Choroid plexus epithelial cell (primary cell): Measurements from ENCODE around the gene CPLX1.

Source experiments
- DNase-seq: peaks from one replicate; pipeline ENCODE4 v3.0.0-alpha.2; 2010; ENCODE audit warnings: low read depth
- H3K4me3 ChIP-seq: 2 replicates; pipeline ENCODE4 v1.5.1; 2011; ENCODE audit warnings: low read depth, mild to moderate bottlenecking, control low read depth, low read length, moderate library complexity
- TF ChIP-seq, protein P1 (sequence below): conservative IDR thresholded peaks from 2 replicates; pipeline ENCODE4 v1.5.1; 2011; ENCODE audit warnings: low read depth, mild to moderate bottlenecking, control low read depth, inconsistent platforms, low read length, moderate library complexity

CPLX1 gene

DNA sequence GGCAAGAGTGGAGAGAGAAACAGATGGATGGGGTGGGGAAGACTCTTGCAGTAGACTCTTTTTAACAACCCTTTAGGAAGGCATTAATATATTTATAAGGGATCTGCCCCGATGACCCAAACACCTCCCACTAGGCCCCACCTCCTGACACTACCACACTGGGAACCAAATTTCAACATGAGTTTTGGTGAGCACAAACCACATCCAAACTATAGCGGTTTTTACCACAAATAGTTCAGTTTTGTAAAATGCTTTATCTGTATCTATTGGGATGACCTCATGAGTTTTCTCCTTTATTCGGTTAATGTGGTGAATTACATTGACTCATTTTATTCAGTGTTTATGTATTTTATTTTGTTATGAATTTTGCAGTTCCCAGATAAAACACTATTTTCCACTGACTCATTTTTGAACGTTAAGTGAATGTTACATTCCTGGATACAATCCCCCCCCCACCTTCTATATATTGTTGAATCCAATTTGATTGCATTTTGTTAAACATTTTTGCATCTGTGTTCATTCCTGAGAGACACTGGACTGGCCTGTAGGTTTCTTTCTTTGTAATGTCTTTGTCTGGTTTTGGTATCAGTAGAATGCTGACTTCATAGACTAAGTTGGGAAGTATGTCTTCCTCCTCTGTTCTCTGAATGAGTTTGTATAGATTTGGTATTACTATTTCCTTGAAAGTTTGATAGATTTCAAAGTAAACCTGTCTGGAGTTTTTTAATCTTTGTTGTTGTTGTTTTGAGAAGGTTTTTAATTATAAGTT, 13.9 kb upstream of the CPLX1 start:
- no peak for DNase-seq

DNA sequence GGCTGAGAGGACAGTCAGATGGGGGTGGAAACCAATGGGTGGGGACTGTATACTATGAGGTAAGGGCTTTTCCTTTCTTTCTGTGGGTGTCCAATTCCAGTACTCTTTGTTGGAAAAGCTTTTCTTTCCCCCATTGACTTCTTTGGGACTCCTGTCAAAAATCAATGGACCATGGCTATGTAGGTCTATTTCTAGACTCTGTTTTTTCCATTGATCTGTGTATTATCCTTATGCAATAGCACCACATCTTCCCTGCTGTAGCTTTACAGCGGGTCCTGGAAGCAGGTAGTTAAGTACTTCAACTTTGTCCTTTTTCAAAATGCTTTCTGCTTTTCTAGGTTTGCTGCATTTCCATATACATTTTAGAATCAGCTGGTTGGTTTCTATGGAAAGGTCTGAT, 11.8 kb upstream of the CPLX1 start:
- no peak overlapping the region for H3K4me3 ChIP-seq
- TF ChIP-seq, protein P1, sequence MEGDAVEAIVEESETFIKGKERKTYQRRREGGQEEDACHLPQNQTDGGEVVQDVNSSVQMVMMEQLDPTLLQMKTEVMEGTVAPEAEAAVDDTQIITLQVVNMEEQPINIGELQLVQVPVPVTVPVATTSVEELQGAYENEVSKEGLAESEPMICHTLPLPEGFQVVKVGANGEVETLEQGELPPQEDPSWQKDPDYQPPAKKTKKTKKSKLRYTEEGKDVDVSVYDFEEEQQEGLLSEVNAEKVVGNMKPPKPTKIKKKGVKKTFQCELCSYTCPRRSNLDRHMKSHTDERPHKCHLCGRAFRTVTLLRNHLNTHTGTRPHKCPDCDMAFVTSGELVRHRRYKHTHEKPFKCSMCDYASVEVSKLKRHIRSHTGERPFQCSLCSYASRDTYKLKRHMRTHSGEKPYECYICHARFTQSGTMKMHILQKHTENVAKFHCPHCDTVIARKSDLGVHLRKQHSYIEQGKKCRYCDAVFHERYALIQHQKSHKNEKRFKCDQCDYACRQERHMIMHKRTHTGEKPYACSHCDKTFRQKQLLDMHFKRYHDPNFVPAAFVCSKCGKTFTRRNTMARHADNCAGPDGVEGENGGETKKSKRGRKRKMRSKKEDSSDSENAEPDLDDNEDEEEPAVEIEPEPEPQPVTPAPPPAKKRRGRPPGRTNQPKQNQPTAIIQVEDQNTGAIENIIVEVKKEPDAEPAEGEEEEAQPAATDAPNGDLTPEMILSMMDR = no peak
- no peak for DNase-seq

More for the DNA sequence above, 13.9 kb upstream of the CPLX1 start:
- TF ChIP-seq, protein P1 = no peak
- no peak overlapping the region for H3K4me3 ChIP-seq

DNA sequence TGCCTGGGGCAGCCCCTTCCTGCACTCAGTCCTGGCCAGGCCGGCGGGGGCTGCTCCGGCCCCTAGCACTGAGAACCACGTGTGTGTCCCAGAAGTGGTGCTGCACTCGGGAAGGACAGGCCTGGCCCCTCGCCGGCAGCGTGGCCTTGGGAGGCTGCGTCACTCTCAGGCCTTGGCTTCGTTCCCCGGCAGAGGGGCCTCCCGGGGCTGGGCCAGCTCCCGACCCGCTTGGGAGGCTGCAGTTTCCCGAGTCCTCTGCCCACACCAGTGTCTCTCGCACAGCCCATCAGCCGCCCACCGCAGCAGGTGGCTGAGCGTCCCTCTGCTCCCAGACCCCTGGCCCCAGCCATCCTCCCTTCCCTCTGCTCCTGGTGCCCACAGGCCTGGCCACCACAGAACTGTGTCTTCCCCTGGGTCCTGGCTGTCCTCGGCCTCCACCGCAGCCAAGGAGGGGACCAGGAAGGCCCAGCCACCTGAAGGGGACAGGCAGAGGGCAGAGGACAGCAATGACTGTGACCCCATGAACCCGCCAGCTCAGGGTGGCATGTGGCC, 10.9 kb upstream of the CPLX1 start:
- TF ChIP-seq, protein P1 = no peak
- no peak overlapping the region for H3K4me3 ChIP-seq
- no peak for DNase-seq

DNA sequence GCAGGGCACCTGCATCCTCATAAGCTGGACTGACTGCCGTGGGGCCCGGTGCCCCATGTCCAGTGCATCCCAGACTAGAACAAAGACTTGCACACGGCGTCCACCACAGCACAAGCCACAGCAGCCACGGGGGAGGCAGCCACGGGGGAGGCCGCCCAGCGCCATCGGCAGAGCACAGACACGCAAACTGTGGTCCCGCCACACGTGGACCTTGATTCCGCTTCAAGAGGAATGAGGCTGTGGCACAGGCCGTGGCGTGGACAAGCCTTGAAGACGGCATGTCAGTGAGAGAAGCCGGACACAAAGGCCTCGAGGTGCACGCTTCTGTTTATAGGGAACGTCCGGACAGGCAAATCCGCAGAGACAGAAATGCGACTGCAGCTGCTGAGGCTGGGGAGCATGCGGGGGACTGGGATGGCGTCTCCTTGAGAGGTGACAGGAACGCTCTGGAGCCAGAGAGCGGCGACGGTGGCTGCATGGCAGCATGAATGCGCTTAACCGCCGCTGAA, 10.1 kb upstream of the CPLX1 start:
- TF ChIP-seq, protein P1 = no peak

DNA sequence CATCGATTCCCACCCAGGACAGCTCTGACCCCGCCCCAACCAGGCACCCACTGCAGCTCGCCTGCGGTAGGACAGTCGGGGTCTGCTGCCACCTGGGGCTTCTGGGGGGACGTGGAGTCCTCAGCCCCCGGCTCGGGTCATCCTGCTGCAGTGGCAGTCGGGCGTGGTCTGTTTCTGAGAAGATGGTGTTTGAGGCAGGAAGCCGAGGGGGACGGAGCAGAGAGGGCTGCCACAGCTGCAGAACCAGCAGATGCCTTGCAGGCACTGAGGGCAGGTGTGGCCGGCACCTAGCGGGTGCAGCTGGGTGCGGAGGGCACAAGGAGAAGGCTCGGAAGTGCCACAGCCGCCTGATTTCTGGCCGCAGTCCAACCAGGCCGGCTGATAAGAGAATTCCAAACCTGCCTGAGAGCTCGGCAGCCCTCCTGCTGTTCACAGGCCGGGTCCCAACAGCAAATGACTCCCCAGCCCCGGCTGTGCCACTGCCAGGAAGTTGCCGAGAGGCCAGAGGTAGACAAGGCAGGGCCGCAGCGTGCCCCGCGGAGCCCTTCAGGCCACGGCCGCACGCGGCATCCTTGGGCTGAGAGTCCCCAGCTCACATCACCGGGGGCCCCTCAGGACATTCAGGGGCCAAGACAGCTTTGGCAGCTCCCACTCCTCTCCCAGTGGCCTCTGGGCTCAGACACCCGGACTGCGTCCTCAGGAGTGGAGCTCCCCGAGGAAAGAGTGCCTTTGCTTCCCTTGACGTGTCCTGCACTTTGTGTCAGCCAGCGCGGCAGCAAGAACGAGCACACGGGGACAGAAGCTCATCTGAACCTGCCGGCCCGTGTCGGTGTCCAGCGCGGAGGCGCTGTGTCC, 9.4 kb upstream of the CPLX1 start:
- TF ChIP-seq, protein P1 = no peak
- H3K4me3 ChIP-seq = no peak overlapping the region
- no peak for DNase-seq

More for the DNA sequence above, 10.1 kb upstream of the CPLX1 start:
- no peak overlapping the region for H3K4me3 ChIP-seq
- DNase-seq = no peak

DNA sequence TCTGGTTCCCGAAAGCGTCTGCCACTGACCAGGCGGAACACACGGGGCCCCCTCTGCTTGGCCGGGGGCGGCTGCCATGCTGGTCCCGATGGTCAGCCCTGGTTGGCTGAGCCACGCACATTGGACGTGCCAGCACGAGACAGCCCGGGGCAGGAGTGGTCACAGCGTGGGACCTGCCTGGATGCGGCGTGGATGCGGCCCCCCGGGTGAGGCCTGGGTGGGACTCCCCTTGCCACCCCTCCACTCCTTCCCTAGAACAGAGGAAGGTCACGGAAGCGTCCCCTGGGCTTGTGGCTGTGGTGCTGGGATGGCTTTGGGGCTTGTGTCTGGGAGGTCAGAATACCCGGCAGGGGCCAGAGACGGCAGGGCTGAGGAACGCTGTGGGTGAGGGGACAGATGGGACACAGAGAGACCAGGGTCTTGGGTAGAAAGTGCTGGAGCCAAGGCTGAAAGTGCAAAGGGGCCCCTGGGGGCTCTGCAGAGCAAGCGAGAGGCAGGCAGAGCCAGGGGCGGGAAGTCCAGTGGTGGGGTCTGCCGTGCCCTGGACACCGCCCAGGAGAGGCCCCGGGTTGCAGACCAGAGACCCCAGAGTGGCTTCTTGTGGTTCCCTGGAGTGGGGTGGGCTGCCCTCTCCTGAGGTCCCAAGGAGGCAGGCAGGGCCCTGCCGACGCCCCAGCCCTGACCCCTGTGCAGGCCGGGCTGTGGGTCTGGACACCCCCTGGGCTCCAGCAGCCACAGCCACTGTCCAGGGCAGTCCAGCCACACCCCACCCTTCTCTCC, 8.6 kb upstream of the CPLX1 start:
- DNase-seq = no peak
- TF ChIP-seq, protein P1 = no peak
- no peak overlapping the region for H3K4me3 ChIP-seq
